GM21786 (cell line): ENCODE measurements around the gene PCYT1A.
"Not testable (repeated sequence)": the region's sequence is repeated elsewhere in the genome, so short reads cannot be mapped to it uniquely, and the experiment has no call there.

Source experiments
- ATAC-seq: cut with Tn5 transposase; IDR thresholded peaks from one replicate; pipeline ENCODE4 v1.9.1; 2021; ENCODE audit not compliant: unreplicated experiment

Gene PCYT1A

DNA sequence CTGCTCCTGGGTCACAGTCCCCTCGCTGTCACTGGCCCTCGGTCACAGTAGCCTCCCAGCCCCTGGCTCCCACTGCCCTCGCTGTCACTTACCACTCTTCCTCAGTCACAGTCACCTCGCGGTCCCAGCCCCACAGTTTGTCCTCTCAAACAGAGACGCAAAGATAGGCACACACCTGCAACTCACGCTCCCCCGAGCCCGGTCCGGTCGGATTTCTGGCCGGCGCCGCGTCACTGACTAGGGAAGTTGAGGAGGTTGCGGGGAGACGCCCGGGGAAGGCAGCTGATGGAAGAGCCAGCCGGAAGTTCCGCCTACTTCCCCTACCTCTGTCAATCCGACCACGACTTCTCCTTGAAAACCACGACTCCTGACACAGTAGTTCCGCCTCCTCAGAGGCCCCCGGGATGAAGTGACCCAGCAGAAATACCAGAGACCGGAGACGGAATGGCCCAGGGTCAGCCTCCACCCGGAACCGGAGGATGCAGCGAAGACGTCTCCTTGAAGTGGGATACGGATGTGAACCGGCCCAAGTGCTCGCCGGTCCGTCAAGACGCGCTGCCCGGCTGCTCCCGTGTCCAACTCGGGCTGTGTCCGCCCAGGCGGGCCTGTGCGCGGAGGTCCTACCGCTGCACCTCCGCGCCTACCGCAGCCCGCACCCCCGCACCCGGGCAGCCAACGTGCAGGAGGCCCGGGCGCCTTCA is at the start of gene PCYT1A:
PCYT1A (minus strand) TSS at position 287 of the 701 bp plus-strand sequence. CDS start 17,195 bp downstream, outside the sequence.
- ATAC-seq: peak; percentile 85

- ATAC-seq: no peak
These were observed 49.0 kb upstream of the PCYT1A start for GRCh38 chr3:196336319-196337145.

GRCh38 chr3:196335503-196335948 is 48.0 kb upstream of the PCYT1A start:
- ATAC-seq: no peak

- ATAC-seq: no peak
These were observed 47.5 kb upstream of the PCYT1A start for GRCh38 chr3:196334982-196335381.

DNA sequence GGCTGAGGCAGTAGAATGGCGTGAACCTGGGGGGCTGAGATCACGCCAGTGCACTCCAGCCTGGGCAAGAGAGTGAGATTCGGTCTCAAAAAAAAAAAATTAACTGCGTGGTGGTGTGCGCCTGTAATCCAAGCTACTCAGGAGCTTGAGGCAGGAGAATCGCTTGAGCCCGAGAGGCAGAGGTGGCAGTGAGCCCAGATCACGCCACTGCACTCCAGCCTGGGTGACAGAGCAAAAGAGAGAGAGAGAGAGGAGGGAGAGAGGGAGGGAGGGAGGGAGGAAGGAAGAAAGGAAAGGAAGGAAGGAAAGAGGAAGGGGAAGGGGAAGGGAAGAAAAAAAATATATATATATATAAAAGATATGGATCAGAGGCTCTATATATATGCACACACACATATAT is 44.6 kb upstream of the PCYT1A start:
- no peak for ATAC-seq

DNA sequence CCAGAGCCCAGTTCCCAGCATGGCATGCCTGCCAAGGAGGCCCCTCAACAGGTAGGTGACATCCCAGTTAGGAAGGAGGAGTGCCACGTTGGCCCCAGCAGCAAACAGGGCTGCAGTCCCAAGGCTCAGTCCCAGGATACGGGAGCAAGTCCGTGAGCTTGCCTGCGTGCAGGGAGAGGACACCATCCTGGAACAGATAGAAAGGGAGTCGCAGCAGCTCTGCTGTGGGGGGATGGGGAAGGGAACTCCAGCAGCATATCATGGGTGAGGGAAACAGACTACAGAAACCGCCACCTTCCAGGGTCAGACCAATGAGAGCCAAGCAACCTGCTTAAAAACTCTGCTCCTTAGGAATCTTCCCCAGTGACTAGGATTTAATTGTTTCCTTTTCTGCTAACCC is 39.9 kb upstream of the PCYT1A start:
- ATAC-seq: no peak

- ATAC-seq: no peak
These were observed 39.4 kb upstream of the PCYT1A start for GRCh38 chr3:196326936-196327335.

DNA sequence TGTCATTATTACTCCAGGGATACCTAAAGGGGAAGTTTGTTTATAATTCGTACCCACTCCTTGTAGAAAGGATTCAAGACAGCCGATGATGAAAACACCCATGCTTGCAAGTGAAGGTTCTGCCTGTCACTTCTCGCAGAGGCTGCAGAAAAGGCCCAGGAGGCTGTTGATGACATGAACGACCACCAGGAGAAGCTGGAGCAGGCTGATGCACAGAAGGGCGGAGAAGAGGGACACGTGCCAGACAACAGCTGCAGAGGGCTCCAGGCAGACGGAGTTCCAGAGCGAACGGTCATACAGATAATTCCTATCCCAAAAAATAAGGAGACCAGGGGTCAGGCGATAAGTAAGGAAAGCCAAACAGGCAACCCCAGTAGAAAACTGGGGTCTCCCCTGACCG is 36.2 kb upstream of the PCYT1A start:
- ATAC-seq: no peak

DNA sequence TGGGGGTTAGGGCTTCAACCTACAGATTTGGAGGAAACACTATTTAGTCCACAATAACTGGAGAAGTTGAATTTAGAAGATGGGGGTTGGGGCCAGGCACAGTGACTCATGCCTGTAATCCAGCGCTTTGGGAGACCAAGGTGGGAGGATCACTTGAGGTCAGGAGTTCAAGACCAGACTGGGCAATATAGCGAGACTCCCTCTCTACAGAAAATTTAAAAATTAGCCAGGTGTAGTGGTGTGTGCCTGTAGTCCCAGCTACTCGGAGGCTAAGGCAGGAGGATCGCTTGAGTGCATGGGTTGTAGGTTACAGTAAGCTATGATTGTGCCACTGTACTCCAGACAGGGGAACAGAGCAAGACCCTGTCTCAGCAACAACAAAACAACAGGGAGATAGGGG is 35.5 kb upstream of the PCYT1A start:
- ATAC-seq: no peak

- ATAC-seq: no peak
These were observed 33.6 kb upstream of the PCYT1A start for GRCh38 chr3:196321162-196321561.

DNA sequence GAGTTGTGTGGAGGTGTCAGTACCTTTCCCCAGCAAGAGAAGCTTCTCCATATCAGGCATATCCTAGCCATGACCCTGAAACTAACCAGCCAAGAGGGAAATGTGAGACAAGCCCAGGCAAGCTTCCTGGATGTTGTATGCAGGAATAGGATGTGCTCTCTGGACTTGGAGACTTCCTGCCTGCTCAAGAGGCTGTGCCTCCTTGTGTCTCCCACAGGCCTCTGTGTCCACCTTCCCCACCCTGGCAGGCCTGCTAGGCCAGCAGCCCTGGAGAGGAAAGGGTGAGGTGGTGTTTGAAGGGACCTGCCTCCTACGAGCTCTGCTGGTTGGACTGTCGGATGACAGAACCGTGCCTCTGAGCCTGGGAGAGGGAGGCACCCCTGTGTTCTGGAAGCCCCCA is 32.6 kb upstream of the PCYT1A start:
- ATAC-seq: no peak

DNA sequence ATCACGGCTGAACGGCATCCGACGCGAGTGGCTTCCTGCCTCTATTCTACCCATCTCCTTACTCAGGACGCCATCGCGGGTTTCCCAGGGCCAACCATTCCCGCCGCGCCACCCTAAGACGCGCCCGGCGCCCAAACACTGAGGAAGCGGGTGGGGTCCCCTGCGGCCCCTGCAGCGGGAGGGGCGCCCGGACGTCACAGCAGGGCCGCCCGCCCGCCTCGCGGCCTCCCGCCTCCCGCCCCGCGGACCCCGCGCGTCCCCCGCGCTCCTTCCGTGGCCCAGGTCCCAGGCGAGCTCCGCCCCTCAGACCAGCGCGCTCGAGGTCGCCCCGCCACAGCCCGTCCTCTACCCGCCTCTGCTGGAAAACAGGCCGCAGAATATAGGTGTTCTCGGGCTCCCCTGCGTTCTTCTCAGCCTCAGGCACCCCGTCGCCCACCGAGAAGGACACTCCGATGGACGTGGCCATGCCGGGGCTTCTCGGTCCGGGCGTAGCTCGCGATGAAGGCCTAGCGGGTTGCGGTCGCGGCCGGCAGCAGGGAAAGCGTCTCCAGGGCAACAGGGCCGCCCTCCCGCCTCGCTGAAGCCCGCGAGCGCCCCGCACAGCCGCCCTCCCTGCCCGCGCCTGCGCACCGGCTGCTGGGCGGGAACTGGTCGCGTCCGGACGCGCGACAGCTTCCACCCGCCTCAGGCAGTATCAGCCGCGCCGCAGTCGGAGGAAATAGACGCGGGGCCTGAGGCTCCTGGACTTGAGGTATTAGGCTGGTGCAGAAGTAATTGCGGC is 30.4 kb upstream of the PCYT1A start, which contains the start of gene DYNLT2B:
DYNLT2B (minus strand) TSS at position 554 of the 781 bp plus-strand sequence; CDS start at position 466, 88 bp downstream.
- peak; percentile 82 for ATAC-seq

DNA sequence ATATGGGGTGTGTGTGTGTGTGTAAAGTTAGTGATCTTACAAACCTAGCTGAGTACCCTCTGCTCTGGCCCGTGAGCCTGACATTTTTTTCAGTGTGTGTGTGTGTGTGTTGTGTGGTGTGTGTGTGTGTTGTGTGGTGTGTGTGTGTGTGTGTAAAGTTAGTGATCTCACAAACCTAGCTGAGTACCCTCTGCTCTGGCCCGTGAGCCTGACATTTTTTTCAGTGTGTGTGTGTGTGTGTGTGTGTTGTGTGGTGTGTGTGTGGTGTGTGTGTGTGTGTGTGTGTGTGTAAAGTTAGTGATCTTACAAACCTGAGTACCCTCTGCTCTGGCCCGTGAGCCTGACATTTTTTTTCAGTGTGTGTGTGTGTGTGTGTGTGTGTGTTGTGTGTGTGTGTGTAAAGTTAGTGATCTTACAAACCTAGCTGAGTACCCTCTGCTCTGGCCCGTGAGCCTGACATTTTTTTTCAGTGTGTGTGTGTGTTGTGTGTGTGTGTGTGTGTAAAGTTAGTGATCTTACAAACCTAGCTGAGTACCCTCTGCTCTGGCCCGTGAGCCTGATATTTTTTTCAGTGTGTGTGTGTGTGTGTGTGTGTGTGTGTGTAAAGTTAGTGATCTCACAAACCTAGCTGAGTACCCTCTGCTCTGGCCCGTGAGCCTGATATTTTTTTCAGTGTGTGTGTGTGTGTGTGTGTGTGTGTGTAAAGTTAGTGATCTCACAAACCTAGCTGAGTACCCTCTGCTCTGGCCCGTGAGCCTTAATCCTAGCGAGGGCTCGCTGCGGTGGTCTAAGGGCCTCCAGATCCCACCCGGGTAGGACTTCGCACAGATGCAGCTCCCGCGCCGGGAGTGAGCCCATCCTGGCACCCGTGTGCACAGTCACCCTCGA is 29.5 kb upstream of the PCYT1A start:
- not testable (repeated sequence) for ATAC-seq

DNA sequence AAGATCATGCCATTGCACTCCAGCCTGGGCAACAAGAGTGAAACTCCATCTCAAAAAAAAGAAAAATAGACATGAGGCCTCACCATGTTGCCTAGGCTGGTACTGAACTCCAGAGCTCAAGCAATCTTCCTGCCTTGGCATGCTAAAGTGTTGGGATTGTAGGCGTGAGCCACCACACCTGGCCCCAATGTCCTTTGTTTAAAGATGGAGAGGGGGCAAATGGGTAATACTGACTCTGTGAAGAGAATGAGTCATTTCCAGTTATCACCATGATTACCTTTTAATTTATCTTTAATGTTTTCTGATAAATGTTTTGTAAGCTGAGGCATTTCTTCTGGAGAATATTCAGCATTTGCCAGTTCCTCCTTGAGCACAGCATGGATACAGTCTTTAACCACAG is 28.3 kb upstream of the PCYT1A start:
- ATAC-seq: no peak

DNA sequence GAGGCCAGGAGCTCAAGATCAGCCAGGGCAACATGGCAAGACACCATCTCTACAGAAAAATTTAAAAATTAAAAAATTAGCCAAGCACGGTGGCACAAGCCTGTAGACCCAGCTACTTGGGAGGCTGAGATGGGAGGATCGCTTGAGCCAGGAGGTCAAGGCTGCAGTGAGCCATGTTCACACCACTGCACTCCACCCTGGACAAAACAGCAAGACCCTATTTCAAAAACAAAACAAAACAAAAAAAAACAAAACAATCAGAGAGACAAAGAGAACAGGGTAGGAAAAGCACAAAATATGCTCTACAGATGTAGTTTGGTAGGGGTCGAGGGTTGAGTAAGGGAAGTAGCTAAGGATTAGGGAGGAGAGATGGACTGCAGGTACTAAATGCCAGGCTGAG is 27.1 kb upstream of the PCYT1A start:
- no peak for ATAC-seq

GRCh38 chr3:196314086-196314485 is 26.6 kb upstream of the PCYT1A start:
- ATAC-seq: not testable (repeated sequence)

DNA sequence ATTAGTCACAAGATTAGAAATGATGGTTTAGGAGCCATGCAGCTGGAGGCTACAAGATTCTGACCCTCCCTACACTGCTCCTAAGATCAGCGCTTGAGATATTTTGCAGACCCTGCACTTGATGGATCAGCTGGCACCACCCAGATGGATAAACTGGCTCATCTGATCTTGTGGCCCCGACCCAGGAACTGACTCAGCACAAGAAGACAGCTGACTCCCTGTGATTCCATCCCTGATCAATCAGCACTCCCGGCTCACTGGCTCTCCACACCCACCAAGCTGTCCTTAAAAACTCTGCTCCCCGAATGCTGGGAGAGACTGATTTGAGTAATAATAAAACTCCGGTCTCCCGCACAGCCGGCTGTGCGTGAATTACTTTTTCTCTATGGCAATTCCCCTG is 15.4 kb upstream of the PCYT1A start:
- not testable (repeated sequence) for ATAC-seq

- ATAC-seq: not testable (repeated sequence)
These were observed 15.0 kb upstream of the PCYT1A start for GRCh38 chr3:196302551-196302950.

GRCh38 chr3:196298521-196298920 is 11.0 kb upstream of the PCYT1A start:
- no peak for ATAC-seq

GRCh38 chr3:196292286-196292923 is 4.9 kb upstream of the PCYT1A start:
- no peak for ATAC-seq
